Transverse colon (tissue), 4 donors: Measurements from ENCODE around the gene CD244. TPM values are rescaled to one million over a fixed set of nuclear protein-coding genes. Genes with fewer than 3 reads are reported as not detected.

Experiments
- DNase-seq: peaks from one replicate; pipeline ENCODE4 v3.0.0-alpha.2; 2019
- H3K27ac ChIP-seq, 4 donors: fragments of 200-600 bp; sonication (generic); 2 replicates each; pipeline ENCODE4 v1.5.1; 2016 to 2018; ENCODE audit warnings: inconsistent platforms in 4 of 4
- H3K27me3 ChIP-seq: fragments of 200-600 bp; sonication (generic); 2 replicates; pipeline ENCODE4 v1.5.1; 2017; ENCODE audit warnings: inconsistent platforms
- H3K36me3 ChIP-seq, 4 donors: fragments of 200-600 bp; sonication (generic); 2 replicates each; pipeline ENCODE4 v1.5.1; 2017 to 2019; ENCODE audit warnings: inconsistent platforms in 4 of 4
- H3K4me1 ChIP-seq, 4 donors: fragments of 200-600 bp; sonication (generic); 2 replicates each; pipeline ENCODE4 v1.5.1; 2017 to 2020; ENCODE audit warnings: inconsistent platforms in 4 of 4
- H3K4me3 ChIP-seq, 4 donors: fragments of 200-600 bp; sonication (generic); 1 replicate in 1 of 4; 2 replicates in 3 of 4; pipeline versions ENCODE4 v1.5.1 to v1.6.1; 2017 to 2019; ENCODE audit warnings: inconsistent platforms in 4 of 4
- H3K9me3 ChIP-seq, 2 donors: fragments of 200-600 bp; sonication (generic); 2 replicates each; pipeline ENCODE4 v1.5.1; 2017 to 2019; ENCODE audit warnings: inconsistent platforms in 2 of 2
- EP300 ChIP-seq: sonication (generic); formaldehyde crosslinking; IDR thresholded peaks from one replicate; pipeline ENCODE4 v1.6.1; 2017; ENCODE audit warnings: antibody characterized with exemption, low read depth
- POLR2A ChIP-seq: fragments of 450-650 bp; IDR thresholded peaks from one replicate; pipeline ENCODE4 v1.6.1; 2016; ENCODE audit warnings: antibody characterized with exemption, mild to moderate bottlenecking, moderate library complexity
- POLR2AphosphoS5 ChIP-seq, 3 donors: sonication (generic); formaldehyde crosslinking; IDR thresholded peaks; one replicate each; pipeline ENCODE4 v1.6.1; 2016; ENCODE audit warnings: antibody characterized with exemption in 3 of 3
- WGBS, 2 donors: methylation state at CpG; one replicate each; pipeline ENCODE4 v1.1.5; 2018; ENCODE audit warnings: low coverage in 1 of 2; 5-methylcytosine and 5-hydroxymethylcytosine counted together
- in situ Hi-C, 4 donors: fragments of 200-750 bp; cut with MboI; loops; one replicate each; pipeline versions ENCODE4 v1.15.0 to v1.15.1; 2017; ENCODE audit warnings: low sequenced_read_pairs in 3 of 4, low pct_ligation_motif_present in 1 of 4, low pct_unique_long_range_greater_than_20kb in 1 of 4
- intact Hi-C: fragments of 100-400 bp; cut with DNase I; formaldehyde crosslinking; loops from one replicate; pipeline ENCODE4 v1.15.1; 2023; ENCODE audit warnings: low total_unique reads
- total RNA-seq, 4 donors: library from RNA; depleted of rRNA; stranded (reverse); fragments of >200 nt; gene quantifications; one replicate each; pipeline ENCODE4 v1.1.0, GENCODE V29; 2016
- TF ChIP-seq, protein P1 (sequence below), 5 experiments: fragments of 200-600 bp in 3 of 5; fragments of 450-650 bp in 2 of 5; sonication (generic) in 3 of 5; IDR thresholded peaks; 1 replicate in 2 of 5; 2 replicates in 3 of 5; pipeline ENCODE4 v1.5.1; 2016 to 2017; ENCODE audit warnings: antibody characterized with exemption in 5 of 5, inconsistent platforms in 3 of 5, mild to moderate bottlenecking in 2 of 5, moderate library complexity in 1 of 5

CD244 gene
- total RNA-seq, 4 donors from 2014 or later = 0.48 to 0.55 TPM; not detected in 2

DNA sequence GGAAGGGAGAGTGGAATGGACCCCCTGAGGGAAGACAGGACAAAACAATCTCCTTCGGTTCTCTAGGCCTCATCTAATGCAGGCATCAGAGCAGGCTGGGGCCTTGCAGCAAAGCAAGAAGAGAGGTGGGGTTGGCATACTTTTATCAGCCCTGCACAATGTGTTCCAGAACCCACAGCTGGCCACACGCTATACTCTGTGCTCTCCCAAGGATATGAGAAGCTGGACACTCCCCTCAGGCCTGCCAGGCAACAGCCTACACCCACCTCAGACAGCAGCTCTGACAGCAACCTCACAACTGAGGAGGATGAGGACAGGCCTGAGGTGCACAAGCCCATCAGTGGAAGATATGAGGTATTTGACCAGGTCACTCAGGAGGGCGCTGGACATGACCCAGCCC is 39.4 kb downstream of the CD244 start:
- Histone ChIP-seq H3K27ac (no peak overlapping the region), H3K4me1 (no peaks in the 10 kb centered on the region), H3K27me3 (no peaks in the 10 kb centered on the region), H3K36me3 (no peaks in the 10 kb centered on the region), H3K9me3 (no peaks in the 10 kb centered on the region), H3K4me3 (no peak overlapping the region)
- intact Hi-C loops = no loop called here
- no peak for DNase-seq
- TF ChIP-seq POLR2AphosphoS5 (IDR thresholded peaks at IDR 0.05) (no peak), EP300 (no peak), POLR2A (no peak)
- TF ChIP-seq, protein P1, sequence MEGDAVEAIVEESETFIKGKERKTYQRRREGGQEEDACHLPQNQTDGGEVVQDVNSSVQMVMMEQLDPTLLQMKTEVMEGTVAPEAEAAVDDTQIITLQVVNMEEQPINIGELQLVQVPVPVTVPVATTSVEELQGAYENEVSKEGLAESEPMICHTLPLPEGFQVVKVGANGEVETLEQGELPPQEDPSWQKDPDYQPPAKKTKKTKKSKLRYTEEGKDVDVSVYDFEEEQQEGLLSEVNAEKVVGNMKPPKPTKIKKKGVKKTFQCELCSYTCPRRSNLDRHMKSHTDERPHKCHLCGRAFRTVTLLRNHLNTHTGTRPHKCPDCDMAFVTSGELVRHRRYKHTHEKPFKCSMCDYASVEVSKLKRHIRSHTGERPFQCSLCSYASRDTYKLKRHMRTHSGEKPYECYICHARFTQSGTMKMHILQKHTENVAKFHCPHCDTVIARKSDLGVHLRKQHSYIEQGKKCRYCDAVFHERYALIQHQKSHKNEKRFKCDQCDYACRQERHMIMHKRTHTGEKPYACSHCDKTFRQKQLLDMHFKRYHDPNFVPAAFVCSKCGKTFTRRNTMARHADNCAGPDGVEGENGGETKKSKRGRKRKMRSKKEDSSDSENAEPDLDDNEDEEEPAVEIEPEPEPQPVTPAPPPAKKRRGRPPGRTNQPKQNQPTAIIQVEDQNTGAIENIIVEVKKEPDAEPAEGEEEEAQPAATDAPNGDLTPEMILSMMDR (IDR thresholded peaks at IDR 0.05) = no peak
- in situ Hi-C loops = no loop called here
- 50 to 92% methylated on average over 1 to 3 of the region's 3 CpGs for WGBS, 2 donors

DNA sequence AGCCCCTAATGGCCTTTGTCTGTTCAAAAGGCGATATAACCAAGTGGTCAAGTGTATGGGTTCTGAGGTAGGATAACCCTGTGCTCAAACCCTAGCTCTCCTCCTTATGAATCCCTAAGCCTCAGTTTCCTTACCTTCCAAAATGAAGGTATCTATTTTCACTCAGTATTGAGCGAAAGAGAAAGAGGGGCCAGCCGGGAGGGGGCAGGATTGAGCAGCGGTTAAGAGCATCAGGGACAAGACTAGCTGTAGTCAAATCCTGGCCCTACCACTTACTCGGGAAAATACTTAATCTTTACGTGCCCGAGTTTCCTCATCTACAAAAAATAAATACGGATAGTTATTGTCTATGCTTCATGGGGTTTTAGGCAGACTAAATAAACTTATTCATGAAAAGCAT is 41.1 kb downstream of the CD244 start:
- in situ Hi-C loops (no loop called here), intact Hi-C loops (no loop called here)
- Histone ChIP-seq H3K27me3 (no peaks in the 10 kb centered on the region), H3K27ac (no peak overlapping the region), H3K4me3 (no peak overlapping the region), H3K4me1 (no peaks in the 10 kb centered on the region), H3K36me3 (no peaks in the 10 kb centered on the region), H3K9me3 (no peaks in the 10 kb centered on the region)
- TF ChIP-seq POLR2AphosphoS5 (IDR thresholded peaks at IDR 0.05) = no peak
- no peak for TF ChIP-seq EP300
- TF ChIP-seq POLR2A = no peak
- TF ChIP-seq, protein P1 (IDR thresholded peaks at IDR 0.05) = no peak
- 82 to 100% methylated on average over 1 to 8 of the region's 8 CpGs for WGBS, 2 donors
- DNase-seq = no peak

DNA sequence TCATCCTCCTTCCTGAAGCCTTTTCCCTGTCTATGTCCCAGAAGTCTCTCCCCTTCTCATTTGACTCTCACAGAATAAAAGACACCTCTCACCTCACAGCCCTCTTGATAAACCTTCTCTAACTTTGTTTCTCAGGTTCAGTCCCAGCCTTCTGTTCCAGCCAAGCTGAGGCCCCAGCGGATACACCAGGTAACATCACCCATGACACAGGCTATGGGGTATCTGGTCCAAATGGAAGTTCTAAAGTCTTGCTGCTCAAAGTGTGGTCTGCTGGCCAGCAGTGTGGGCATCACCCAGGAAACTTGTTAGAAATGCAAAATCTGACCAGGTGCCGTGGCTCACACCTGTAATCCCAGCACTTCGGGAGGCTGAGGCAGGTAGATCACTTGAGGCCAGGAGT is 43.5 kb downstream of the CD244 start:
- in situ Hi-C loops = no loop called here
- TF ChIP-seq, protein P1 (IDR thresholded peaks at IDR 0.05) = no peak
- TF ChIP-seq POLR2A (no peak), POLR2AphosphoS5 (IDR thresholded peaks at IDR 0.05) (no peak), EP300 (no peak)
- no peaks in the 10 kb centered on the region for H3K9me3 ChIP-seq
- H3K36me3 ChIP-seq = no peaks in the 10 kb centered on the region
- no peaks in the 10 kb centered on the region for H3K27me3 ChIP-seq
- no peak overlapping the region for H3K4me3 ChIP-seq
- no peaks in the 10 kb centered on the region for H3K4me1 ChIP-seq
- DNase-seq = no peak
- WGBS, 2 donors = 85% methylated on average over 3 of the region's 3 CpGs; no CpG with 5 or more reads in 1 of the 2 donors
- H3K27ac ChIP-seq = no peak overlapping the region
- intact Hi-C loops = no loop called here

DNA sequence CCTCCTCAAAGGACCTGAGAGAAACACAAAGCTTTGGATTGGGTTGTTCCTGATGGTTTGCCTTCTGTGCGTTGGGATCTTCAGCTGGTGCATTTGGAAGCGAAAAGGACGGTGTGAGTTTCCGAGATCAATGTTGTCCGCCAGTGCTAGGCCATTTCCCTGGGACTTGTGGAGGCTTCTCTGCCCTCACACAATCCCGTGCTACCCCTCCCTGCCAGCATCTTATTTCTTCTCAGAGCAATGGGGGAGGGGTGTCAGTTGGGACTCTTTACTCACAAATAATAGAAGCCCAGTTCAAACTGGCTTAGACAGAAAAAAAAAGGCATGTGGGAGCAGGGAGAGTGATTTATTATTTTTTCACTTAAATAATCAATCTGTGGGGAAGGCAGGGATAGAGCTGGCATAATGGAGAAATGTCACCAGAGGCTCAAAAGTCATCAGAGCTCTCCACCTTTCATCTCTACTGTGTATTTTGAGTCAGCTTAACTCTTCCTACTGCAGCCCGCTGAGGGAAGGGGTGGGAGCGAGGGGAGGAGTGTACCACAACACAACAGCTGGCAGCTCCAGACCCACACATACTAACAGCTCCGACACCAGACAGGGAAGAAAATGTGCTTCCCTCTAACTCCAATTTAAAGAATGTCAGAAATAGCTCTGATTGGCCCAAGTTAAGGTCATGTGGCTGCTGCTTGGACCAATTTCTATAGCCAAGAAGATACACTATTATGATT is 44.3 kb downstream of the CD244 start:
- Histone ChIP-seq H3K4me3 (no peak overlapping the region), H3K4me1 (no peaks in the 10 kb centered on the region), H3K36me3 (no peaks in the 10 kb centered on the region), H3K27me3 (no peaks in the 10 kb centered on the region), H3K27ac (no peak overlapping the region), H3K9me3 (no peaks in the 10 kb centered on the region)
- in situ Hi-C loops = no loop called here
- intact Hi-C loops = no loop called here
- TF ChIP-seq POLR2AphosphoS5 (IDR thresholded peaks at IDR 0.05) = no peak
- TF ChIP-seq, protein P1 (IDR thresholded peaks at IDR 0.05) = no peak
- TF ChIP-seq POLR2A = no peak
- no peak for DNase-seq
- 53 to 70% methylated on average over 3 to 9 of the region's 9 CpGs for WGBS, 2 donors
